ENCODE data around the gene ZCCHC14.

DNA sequence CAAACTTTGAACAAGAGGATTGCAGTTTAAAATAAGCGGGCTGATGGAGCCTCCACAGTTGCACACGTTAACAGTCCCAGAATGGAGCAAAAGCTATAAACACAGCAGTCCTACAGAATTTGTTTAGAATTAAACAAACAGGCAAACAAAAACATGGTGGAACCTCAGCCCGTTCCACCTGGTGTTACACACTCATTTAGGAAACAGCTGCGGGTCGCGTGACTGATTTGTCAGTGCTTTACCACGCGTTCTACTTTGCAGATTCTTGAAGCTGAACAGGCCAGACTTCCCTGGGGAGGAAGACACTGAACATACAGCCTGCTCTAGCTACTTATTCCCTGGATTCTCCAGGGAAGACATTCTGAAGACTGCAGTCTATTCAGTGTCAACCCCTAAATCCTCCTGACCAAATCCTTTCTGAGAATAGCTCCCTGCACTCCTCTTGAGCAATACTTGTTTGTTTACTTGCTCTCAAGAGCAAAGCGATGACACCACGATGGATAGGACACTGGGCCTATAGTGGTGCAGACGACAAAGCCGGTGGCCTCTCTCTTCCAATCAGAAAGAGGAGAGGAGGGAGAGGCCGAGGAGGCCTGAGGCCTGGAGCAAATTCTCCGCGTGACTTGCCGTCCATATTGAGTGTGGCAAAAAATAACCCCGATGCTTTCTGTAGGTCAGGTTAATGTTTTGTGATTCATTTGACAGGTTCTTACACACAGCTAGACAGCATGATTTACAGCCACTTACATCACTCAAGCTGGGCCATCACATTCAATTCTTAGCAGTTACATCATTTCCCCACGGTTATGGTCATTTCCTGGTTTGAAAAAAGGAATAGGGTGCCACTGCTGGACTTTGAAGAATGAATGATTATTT is 104.6 kb downstream of the ZCCHC14 start:
- TF ChIP-seq, protein P1, sequence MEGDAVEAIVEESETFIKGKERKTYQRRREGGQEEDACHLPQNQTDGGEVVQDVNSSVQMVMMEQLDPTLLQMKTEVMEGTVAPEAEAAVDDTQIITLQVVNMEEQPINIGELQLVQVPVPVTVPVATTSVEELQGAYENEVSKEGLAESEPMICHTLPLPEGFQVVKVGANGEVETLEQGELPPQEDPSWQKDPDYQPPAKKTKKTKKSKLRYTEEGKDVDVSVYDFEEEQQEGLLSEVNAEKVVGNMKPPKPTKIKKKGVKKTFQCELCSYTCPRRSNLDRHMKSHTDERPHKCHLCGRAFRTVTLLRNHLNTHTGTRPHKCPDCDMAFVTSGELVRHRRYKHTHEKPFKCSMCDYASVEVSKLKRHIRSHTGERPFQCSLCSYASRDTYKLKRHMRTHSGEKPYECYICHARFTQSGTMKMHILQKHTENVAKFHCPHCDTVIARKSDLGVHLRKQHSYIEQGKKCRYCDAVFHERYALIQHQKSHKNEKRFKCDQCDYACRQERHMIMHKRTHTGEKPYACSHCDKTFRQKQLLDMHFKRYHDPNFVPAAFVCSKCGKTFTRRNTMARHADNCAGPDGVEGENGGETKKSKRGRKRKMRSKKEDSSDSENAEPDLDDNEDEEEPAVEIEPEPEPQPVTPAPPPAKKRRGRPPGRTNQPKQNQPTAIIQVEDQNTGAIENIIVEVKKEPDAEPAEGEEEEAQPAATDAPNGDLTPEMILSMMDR (IDR thresholded peaks at IDR 0.05; ENCODE audit: low read depth, low read length, poor library complexity, severe bottlenecking) = no peak
- no peak for TF ChIP-seq EZH2phosphoT487 (IDR thresholded peaks at IDR 0.05; ENCODE audit: borderline replicate concordance, low read length)

All from DOHH2 (cell line).